Chondrocyte (in vitro differentiated cells): ENCODE results near the gene BDKRB1. TPM values are rescaled to one million over a fixed set of nuclear protein-coding genes. Genes with fewer than 3 reads are reported as not detected.

Experiments
- DNase-seq: peaks from one replicate; pipeline ENCODE4 v3.0.0; 2021; ENCODE audit warnings: mixed read lengths, low spot score
- H3K27ac Mint-ChIP-seq: one replicate; pipeline ENCODE4 v1.8.0; 2021; ENCODE audit warnings: mild to moderate bottlenecking, moderate library complexity, mixed read lengths; ENCODE audit not compliant: unreplicated experiment
- H3K27me3 Mint-ChIP-seq: 2 replicates; pipeline ENCODE4 v1.8.0; 2021; ENCODE audit warnings: low read depth, mixed read lengths
- H3K36me3 Mint-ChIP-seq: 2 replicates; pipeline ENCODE4 v1.8.0; 2021; ENCODE audit warnings: low read depth, mixed read lengths
- H3K4me1 Mint-ChIP-seq: 2 replicates; pipeline ENCODE4 v1.8.0; 2021; ENCODE audit warnings: low read depth, mild to moderate bottlenecking, mixed read lengths
- H3K4me3 Mint-ChIP-seq: one replicate; pipeline ENCODE4 v1.8.0; 2021; ENCODE audit warnings: mild to moderate bottlenecking, moderate library complexity, mixed read lengths; ENCODE audit not compliant: unreplicated experiment
- H3K9me3 Mint-ChIP-seq: 2 replicates; pipeline ENCODE4 v1.8.0; 2021; ENCODE audit warnings: low read depth, mixed read lengths
- total RNA-seq: library from RNA; stranded (reverse); gene quantifications from 3 replicates; pipeline ENCODE4 v1.2.1, GENCODE V29; 2021
- TF ChIP-seq, protein P1 (sequence below): fragments of 200-600 bp; sonication (generic); IDR thresholded peaks from 2 replicates; pipeline ENCODE4 v1.5.0; 2021; ENCODE audit warnings: antibody characterized with exemption, mild to moderate bottlenecking, moderate library complexity

BDKRB1 gene
- total RNA-seq, 1 donor from 2014 or later: not detected

DNA sequence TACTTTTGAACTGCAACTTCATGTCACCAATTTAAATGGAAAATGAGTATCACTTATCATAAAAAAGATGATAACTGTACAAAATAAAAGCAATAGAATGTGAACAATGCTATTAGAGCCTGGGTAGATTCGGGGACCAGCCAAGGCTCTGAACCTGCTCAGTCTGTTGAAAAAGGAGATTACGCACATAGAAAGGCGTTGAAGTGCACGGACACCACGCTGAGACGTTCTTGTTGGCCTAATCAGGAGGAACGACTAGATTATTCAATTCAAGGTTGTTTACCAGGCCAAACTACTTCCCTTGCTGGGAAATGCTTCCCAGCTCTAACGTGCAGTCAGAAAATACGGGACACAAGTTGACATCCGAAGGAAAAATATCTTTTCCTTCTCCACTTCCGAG lies 23.5 kb upstream of the BDKRB1 start:
- H3K9me3 Mint-ChIP-seq: peaks cover 5% of the 10 kb centered on the region
- TF ChIP-seq, protein P1, sequence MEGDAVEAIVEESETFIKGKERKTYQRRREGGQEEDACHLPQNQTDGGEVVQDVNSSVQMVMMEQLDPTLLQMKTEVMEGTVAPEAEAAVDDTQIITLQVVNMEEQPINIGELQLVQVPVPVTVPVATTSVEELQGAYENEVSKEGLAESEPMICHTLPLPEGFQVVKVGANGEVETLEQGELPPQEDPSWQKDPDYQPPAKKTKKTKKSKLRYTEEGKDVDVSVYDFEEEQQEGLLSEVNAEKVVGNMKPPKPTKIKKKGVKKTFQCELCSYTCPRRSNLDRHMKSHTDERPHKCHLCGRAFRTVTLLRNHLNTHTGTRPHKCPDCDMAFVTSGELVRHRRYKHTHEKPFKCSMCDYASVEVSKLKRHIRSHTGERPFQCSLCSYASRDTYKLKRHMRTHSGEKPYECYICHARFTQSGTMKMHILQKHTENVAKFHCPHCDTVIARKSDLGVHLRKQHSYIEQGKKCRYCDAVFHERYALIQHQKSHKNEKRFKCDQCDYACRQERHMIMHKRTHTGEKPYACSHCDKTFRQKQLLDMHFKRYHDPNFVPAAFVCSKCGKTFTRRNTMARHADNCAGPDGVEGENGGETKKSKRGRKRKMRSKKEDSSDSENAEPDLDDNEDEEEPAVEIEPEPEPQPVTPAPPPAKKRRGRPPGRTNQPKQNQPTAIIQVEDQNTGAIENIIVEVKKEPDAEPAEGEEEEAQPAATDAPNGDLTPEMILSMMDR: no peak
- no peak for DNase-seq
- H3K27me3 Mint-ChIP-seq: peaks cover 3% of the 10 kb centered on the region
- no peak overlapping the region for H3K4me3 Mint-ChIP-seq
- H3K4me1 Mint-ChIP-seq: no peaks in the 10 kb centered on the region
- no peak overlapping the region for H3K27ac Mint-ChIP-seq
- peaks cover 1% of the 10 kb centered on the region for H3K36me3 Mint-ChIP-seq

DNA sequence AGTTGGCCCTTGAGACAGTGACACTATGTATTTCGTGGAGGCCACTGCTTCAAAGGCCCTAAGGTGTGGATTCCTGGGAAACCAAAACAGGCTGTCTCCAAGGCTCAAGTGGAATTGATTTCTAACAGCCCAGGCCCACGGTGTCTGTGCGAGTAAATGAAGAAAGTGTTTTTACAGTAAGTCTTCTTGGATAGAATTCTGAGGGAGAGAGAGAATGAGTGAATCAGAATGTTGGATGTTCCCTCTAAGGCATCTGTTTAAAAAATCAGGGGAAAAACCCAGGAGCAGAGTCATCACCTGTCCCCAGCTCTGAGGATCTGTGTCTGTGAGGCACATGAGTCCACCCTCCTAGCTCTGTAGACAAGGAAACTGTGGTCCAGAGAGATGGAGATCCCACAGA lies 22.3 kb upstream of the BDKRB1 start:
- TF ChIP-seq, protein P1: no peak
- no peaks in the 10 kb centered on the region for H3K36me3 Mint-ChIP-seq
- H3K4me3 Mint-ChIP-seq: no peak overlapping the region
- H3K27ac Mint-ChIP-seq: no peak overlapping the region
- H3K4me1 Mint-ChIP-seq: no peaks in the 10 kb centered on the region
- DNase-seq: no peak
- no peaks in the 10 kb centered on the region for H3K9me3 Mint-ChIP-seq
- peaks cover 3% of the 10 kb centered on the region for H3K27me3 Mint-ChIP-seq

DNA sequence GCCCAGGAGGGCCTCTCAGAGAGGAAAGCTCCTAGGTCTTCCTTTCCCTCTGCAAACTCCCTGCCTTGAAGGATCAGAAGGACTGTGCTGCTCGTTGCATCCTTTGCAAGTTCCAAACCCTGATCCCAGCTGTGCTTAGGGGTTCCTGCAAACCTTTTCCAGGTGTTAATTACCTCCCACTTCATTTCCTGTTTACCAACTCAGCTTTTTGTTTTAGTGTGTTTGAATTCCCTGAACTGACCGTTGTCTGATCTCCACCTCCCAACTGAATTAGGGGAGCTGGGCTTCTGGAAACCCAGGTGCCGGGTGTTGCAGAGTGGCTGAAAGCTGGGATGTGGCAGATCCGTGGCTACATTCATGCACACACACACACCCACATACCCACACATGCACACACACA lies 20.6 kb upstream of the BDKRB1 start:
- Mint-ChIP-seq H3K27me3 (peaks cover 3% of the 10 kb centered on the region), H3K4me1 (no peaks in the 10 kb centered on the region), H3K4me3 (no peak overlapping the region), H3K36me3 (no peaks in the 10 kb centered on the region), H3K27ac (no peak overlapping the region), H3K9me3 (no peaks in the 10 kb centered on the region)
- TF ChIP-seq, protein P1: no peak
- DNase-seq: no peak

DNA sequence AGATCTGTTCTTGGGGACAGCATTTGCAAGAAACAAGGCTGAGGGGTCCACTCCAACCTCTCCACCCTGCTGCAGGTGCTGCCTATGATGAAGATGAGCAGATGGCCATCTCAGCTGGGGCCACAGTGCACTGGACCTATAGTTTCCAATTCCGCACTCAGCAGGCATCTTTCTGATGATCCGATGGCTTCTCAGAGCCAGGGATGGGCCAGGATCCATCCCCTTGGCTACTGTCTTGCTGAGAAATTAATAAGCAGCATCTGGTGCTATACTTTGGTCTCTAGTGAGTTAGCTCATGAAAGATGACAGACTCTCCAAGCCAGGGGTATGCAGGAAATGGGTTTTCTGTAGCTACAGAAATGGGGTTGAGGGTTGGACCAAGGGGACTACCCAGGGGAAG lies 18.4 kb upstream of the BDKRB1 start:
- no peaks in the 10 kb centered on the region for H3K4me1 Mint-ChIP-seq
- no peak overlapping the region for H3K27ac Mint-ChIP-seq
- peaks cover 8% of the 10 kb centered on the region for H3K27me3 Mint-ChIP-seq
- H3K4me3 Mint-ChIP-seq: no peak overlapping the region
- DNase-seq: no peak
- no peaks in the 10 kb centered on the region for H3K36me3 Mint-ChIP-seq
- H3K9me3 Mint-ChIP-seq: no peaks in the 10 kb centered on the region
- TF ChIP-seq, protein P1: no peak

DNA sequence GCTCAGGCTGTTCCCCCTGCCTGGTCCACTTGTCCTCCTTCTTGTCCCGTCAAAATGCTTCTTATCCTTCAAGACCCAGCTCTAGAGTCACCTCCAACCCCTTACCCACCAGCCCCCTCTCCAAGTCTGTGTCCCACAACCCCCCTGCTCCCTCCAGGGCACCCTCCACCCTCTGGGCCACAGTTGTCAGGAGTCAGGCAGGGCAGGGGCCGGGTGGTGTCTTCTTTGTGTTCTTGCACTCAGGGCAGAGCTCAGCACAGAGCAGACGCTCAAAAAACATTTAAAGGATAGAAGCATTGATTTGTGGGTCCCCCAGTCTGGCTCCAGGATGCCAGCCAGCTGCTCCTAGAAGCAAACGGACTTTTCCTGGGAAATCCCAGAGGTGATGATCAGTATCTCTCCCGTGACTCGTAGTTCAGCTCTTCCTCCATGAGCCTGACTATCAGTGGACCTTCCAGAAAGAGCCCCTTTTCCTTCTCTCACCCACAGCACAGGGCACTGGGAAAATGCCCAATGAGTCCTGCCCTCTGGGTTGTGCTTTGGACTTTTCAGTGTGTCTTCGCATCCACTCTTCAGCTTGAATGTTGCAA lies 17.2 kb upstream of the BDKRB1 start:
- H3K36me3 Mint-ChIP-seq: no peaks in the 10 kb centered on the region
- no peaks in the 10 kb centered on the region for H3K4me1 Mint-ChIP-seq
- no peak for DNase-seq
- TF ChIP-seq, protein P1: no peak
- no peak overlapping the region for H3K27ac Mint-ChIP-seq
- H3K4me3 Mint-ChIP-seq: no peak overlapping the region
- peaks cover 9% of the 10 kb centered on the region for H3K27me3 Mint-ChIP-seq
- H3K9me3 Mint-ChIP-seq: no peaks in the 10 kb centered on the region
